ENCODE results near the gene BANF1. TPM values are rescaled to one million over a fixed set of nuclear protein-coding genes. Genes with fewer than 3 reads are reported as not detected.

BANF1 gene
- total and polyA plus RNA-seq, 2 donors: 64.7 to 172 TPM

GRCh38 chr11:65962141-65962564, 40.1 kb upstream of the BANF1 start:
- Histone ChIP-seq H3K4me1 (ENCODE audit: control insufficient read depth in 2 of 2, insufficient read depth in 2 of 2, low read length in 2 of 2) (peaks cover 13 to 32% of the 10 kb centered on the region in 2 donors), H3K9me3 (ENCODE audit: control insufficient read depth in 2 of 2, insufficient read depth in 1 of 2, low read length in 1 of 2) (no peaks in the 10 kb centered on the region), H3K27me3 (ENCODE audit: control insufficient read depth in 2 of 2, insufficient read depth in 1 of 2, low read length in 1 of 2) (no peaks in the 10 kb centered on the region), H3K27ac (ENCODE audit: low read depth in 1 of 2, low read length in 1 of 2) (peak overlapping the region; percentile 50 to 74), H3K4me3 (ENCODE audit: low read length in 2 of 2) (peak overlapping the region; percentile 73 to 91), H3K36me3 (ENCODE audit: control insufficient read depth in 2 of 2, insufficient read depth in 2 of 2, low read length in 1 of 2) (peaks cover 34 to 35% of the 10 kb centered on the region in 2 donors)
- 5% methylated on average over 13 of the region's 13 CpGs for WGBS
- DNase-seq (ENCODE audit: low read depth in 6 of 9, low spot score in 9 of 9): no peak

- Histone ChIP-seq H3K36me3 (ENCODE audit: control insufficient read depth in 2 of 2, insufficient read depth in 2 of 2, low read length in 1 of 2) (peaks cover 60 to 62% of the 10 kb centered on the region in 2 donors), H3K27me3 (ENCODE audit: control insufficient read depth in 2 of 2, insufficient read depth in 1 of 2, low read length in 1 of 2) (no peaks in the 10 kb centered on the region), H3K27ac (ENCODE audit: low read depth in 1 of 2, low read length in 1 of 2) (no peak overlapping the region), H3K4me3 (ENCODE audit: low read length in 2 of 2) (no peak overlapping the region), H3K4me1 (ENCODE audit: control insufficient read depth in 2 of 2, insufficient read depth in 2 of 2, low read length in 2 of 2) (peaks cover 13 to 18% of the 10 kb centered on the region in 2 donors), H3K9me3 (ENCODE audit: control insufficient read depth in 2 of 2, insufficient read depth in 1 of 2, low read length in 1 of 2) (no peaks in the 10 kb centered on the region)
- 87% methylated on average over 10 of the region's 10 CpGs for WGBS
- no peak for DNase-seq (ENCODE audit: low read depth in 6 of 9, low spot score in 9 of 9)
Measured at GRCh38 chr11:65964906-65965305, 37.4 kb upstream of the BANF1 start.

- Histone ChIP-seq H3K4me3 (ENCODE audit: low read length in 2 of 2) (no peak overlapping the region), H3K27me3 (ENCODE audit: control insufficient read depth in 2 of 2, insufficient read depth in 1 of 2, low read length in 1 of 2) (no peaks in the 10 kb centered on the region), H3K9me3 (ENCODE audit: control insufficient read depth in 2 of 2, insufficient read depth in 1 of 2, low read length in 1 of 2) (no peaks in the 10 kb centered on the region), H3K27ac (ENCODE audit: low read depth in 1 of 2, low read length in 1 of 2) (no peak overlapping the region), H3K36me3 (ENCODE audit: control insufficient read depth in 2 of 2, insufficient read depth in 2 of 2, low read length in 1 of 2) (peaks cover 66 to 67% of the 10 kb centered on the region in 2 donors), H3K4me1 (ENCODE audit: control insufficient read depth in 2 of 2, insufficient read depth in 2 of 2, low read length in 2 of 2) (peaks cover 13 to 14% of the 10 kb centered on the region in 2 donors)
- no peak for DNase-seq (ENCODE audit: low read depth in 6 of 9, low spot score in 9 of 9)
- 98% methylated on average over 36 of the region's 36 CpGs for WGBS
Measured at GRCh38 chr11:65965986-65966762, 36.1 kb upstream of the BANF1 start.

GRCh38 chr11:65967329-65967934, 34.9 kb upstream of the BANF1 start:
- H3K4me1 ChIP-seq (ENCODE audit: control insufficient read depth in 2 of 2, insufficient read depth in 2 of 2, low read length in 2 of 2): peaks cover 8 to 10% of the 10 kb centered on the region in 2 donors
- no peak overlapping the region for H3K27ac ChIP-seq (ENCODE audit: low read depth in 1 of 2, low read length in 1 of 2)
- peaks cover 73 to 75% of the 10 kb centered on the region in 2 donors for H3K36me3 ChIP-seq (ENCODE audit: control insufficient read depth in 2 of 2, insufficient read depth in 2 of 2, low read length in 1 of 2)
- DNase-seq (ENCODE audit: low read depth in 6 of 9, low spot score in 9 of 9): no peak
- no peak overlapping the region for H3K4me3 ChIP-seq (ENCODE audit: low read length in 2 of 2)
- no peaks in the 10 kb centered on the region for H3K9me3 ChIP-seq (ENCODE audit: control insufficient read depth in 2 of 2, insufficient read depth in 1 of 2, low read length in 1 of 2)
- 99% methylated on average over 30 of the region's 30 CpGs for WGBS
- no peaks in the 10 kb centered on the region for H3K27me3 ChIP-seq (ENCODE audit: control insufficient read depth in 2 of 2, insufficient read depth in 1 of 2, low read length in 1 of 2)

GRCh38 chr11:65968600-65969482, 33.5 kb upstream of the BANF1 start:
- Histone ChIP-seq H3K36me3 (ENCODE audit: control insufficient read depth in 2 of 2, insufficient read depth in 2 of 2, low read length in 1 of 2) (peaks cover 81 to 87% of the 10 kb centered on the region in 2 donors), H3K4me3 (ENCODE audit: low read length in 2 of 2) (no peak overlapping the region), H3K9me3 (ENCODE audit: control insufficient read depth in 2 of 2, insufficient read depth in 1 of 2, low read length in 1 of 2) (no peaks in the 10 kb centered on the region), H3K4me1 (ENCODE audit: control insufficient read depth in 2 of 2, insufficient read depth in 2 of 2, low read length in 2 of 2) (no peaks in the 10 kb centered on the region), H3K27me3 (ENCODE audit: control insufficient read depth in 2 of 2, insufficient read depth in 1 of 2, low read length in 1 of 2) (no peaks in the 10 kb centered on the region), H3K27ac (ENCODE audit: low read depth in 1 of 2, low read length in 1 of 2) (no peak overlapping the region)
- no peak for DNase-seq (ENCODE audit: low read depth in 6 of 9, low spot score in 9 of 9)
- WGBS: 98% methylated on average over 15 of the region's 15 CpGs

GRCh38 chr11:65972116-65972515, 30.2 kb upstream of the BANF1 start:
- WGBS: 98% methylated on average over 8 of the region's 8 CpGs
- Histone ChIP-seq H3K36me3 (ENCODE audit: control insufficient read depth in 2 of 2, insufficient read depth in 2 of 2, low read length in 1 of 2) (peaks cover 67 to 75% of the 10 kb centered on the region in 2 donors), H3K9me3 (ENCODE audit: control insufficient read depth in 2 of 2, insufficient read depth in 1 of 2, low read length in 1 of 2) (no peaks in the 10 kb centered on the region), H3K27ac (ENCODE audit: low read depth in 1 of 2, low read length in 1 of 2) (no peak overlapping the region), H3K4me1 (ENCODE audit: control insufficient read depth in 2 of 2, insufficient read depth in 2 of 2, low read length in 2 of 2) (no peaks in the 10 kb centered on the region), H3K4me3 (ENCODE audit: low read length in 2 of 2) (no peak overlapping the region), H3K27me3 (ENCODE audit: control insufficient read depth in 2 of 2, insufficient read depth in 1 of 2, low read length in 1 of 2) (no peaks in the 10 kb centered on the region)
- no peak for DNase-seq (ENCODE audit: low read depth in 6 of 9, low spot score in 9 of 9)

DNA sequence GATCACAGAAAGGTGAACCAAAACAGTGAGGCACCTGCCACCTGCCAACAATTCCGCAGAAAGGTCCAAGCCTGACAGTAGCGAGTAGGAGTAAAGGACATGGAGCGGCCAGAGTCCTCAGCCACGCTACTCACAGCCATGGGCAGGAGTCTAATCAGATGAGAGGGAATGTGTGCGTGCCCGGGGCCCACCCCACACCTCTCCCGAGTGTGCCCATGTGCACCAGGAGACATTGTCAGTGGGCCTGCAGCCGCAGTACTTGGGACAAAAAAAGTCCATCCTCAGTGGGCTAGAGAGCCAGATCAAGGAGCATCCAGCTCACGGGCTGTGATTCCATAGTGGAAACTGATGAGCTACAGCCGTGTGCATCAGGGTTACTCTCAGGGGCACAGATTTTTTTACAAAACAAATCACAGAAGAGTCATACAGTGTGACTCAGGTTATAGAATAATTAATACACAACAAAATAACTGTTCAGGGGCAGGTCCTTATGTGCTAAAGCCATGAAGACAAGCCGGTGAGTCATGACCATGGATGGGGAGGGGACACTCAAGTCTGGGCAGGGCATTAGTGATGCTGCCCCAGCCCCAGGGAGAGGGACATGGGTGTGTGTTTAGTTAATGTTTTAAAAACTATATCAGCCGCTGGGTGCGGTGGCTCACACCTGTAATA, 28.7 kb upstream of the BANF1 start:
- Histone ChIP-seq H3K27ac (ENCODE audit: low read depth in 1 of 2, low read length in 1 of 2) (no peak overlapping the region), H3K4me3 (ENCODE audit: low read length in 2 of 2) (no peak overlapping the region), H3K9me3 (ENCODE audit: control insufficient read depth in 2 of 2, insufficient read depth in 1 of 2, low read length in 1 of 2) (no peaks in the 10 kb centered on the region), H3K27me3 (ENCODE audit: control insufficient read depth in 2 of 2, insufficient read depth in 1 of 2, low read length in 1 of 2) (no peaks in the 10 kb centered on the region), H3K4me1 (ENCODE audit: control insufficient read depth in 2 of 2, insufficient read depth in 2 of 2, low read length in 2 of 2) (no peaks in the 10 kb centered on the region), H3K36me3 (ENCODE audit: control insufficient read depth in 2 of 2, insufficient read depth in 2 of 2, low read length in 1 of 2) (peaks cover 67 to 76% of the 10 kb centered on the region in 2 donors)
- DNase-seq (ENCODE audit: low read depth in 6 of 9, low spot score in 9 of 9): no peak
- WGBS: 99% methylated on average over 13 of the region's 13 CpGs

DNA sequence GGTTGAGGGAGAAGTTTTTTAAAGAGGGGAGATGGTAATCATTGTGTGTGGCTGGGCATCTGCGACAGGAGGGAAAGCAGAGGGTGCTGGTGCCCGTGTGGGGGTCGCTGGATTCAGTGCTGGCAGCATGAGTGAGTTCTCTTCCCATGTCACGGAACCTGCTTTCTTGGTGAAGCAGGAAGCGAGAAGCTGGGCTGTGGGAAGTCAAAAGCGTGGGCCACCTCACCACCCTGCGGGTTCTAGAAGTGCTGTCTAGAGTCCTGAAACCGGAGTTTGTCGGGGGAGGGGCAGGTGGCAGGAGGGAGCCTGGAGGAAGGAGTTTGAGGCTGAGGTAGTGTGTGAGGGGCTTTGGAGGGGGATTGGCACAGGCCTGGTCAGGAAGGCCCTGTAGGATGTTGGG, 26.5 kb upstream of the BANF1 start:
- no peaks in the 10 kb centered on the region for H3K9me3 ChIP-seq (ENCODE audit: control insufficient read depth in 2 of 2, insufficient read depth in 1 of 2, low read length in 1 of 2)
- no peaks in the 10 kb centered on the region for H3K27me3 ChIP-seq (ENCODE audit: control insufficient read depth in 2 of 2, insufficient read depth in 1 of 2, low read length in 1 of 2)
- DNase-seq (ENCODE audit: low read depth in 6 of 9, low spot score in 9 of 9): no peak
- no peak overlapping the region for H3K4me3 ChIP-seq (ENCODE audit: low read length in 2 of 2)
- peaks cover 65 to 70% of the 10 kb centered on the region in 2 donors for H3K36me3 ChIP-seq (ENCODE audit: control insufficient read depth in 2 of 2, insufficient read depth in 2 of 2, low read length in 1 of 2)
- no peaks in the 10 kb centered on the region for H3K4me1 ChIP-seq (ENCODE audit: control insufficient read depth in 2 of 2, insufficient read depth in 2 of 2, low read length in 2 of 2)
- H3K27ac ChIP-seq (ENCODE audit: low read depth in 1 of 2, low read length in 1 of 2): no peak overlapping the region
- 99% methylated on average over 9 of the region's 9 CpGs for WGBS
